ENCODE data around the gene TENT4B. TPM values are rescaled to one million over a fixed set of nuclear protein-coding genes. Genes with fewer than 3 reads are reported as not detected.

The TENT4B gene
- total RNA-seq, 1 donor from 2014 or later, result 38.1 TPM

DNA sequence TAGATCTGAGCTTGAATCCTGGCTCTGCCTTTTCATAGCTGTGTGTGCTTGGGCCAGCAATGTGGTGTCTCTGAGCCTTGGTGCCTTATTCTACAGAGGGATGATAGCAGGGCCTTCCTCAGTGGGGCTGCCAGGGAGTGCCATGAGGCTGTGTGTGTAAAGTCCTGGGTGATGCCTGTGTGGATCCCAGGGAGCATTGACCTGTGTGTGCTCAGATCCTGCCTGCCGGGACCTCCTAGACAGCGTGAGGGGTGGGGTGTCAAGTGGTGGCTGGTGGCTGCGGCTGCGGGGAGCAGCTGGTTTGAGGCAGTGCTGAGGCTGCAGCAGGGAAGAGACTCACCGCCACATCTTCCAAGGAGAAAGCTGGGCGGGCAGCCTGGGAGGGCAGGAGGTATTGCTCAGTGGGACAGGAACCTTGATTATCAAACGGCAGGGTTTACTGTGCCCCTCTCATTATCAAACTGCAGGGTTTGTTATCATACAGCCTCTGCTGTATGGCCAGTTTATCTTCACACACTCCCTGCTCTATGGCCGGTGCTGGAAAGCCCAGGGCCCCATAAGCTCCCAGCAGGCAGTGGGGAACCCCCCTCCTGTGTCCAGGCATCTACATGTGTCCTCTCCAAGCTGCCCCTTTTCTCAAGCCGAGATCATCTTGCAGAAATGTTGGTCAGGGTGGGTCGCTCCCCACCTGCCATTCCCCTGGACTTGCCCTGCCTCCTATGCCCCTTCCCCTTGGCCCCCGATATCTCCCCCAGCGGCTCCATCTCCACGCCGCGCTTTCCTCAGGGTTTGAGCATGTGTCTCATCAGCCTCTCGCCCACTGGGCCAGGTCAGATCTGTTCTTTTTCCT is 110.2 kb downstream of the TENT4B start:
- H3K27ac ChIP-seq, result no peak overlapping the region
- no peak overlapping the region for H3K4me3 ChIP-seq
- H3K9me3 ChIP-seq, result no peaks in the 10 kb centered on the region
- intact Hi-C loops (cut with DNase I), result no loop called here
- TF ChIP-seq CTCF (IDR thresholded peaks at IDR 0.05), result no peak
- H3K27me3 ChIP-seq, result no peaks in the 10 kb centered on the region
- DNase-seq (ENCODE audit: low spot score in 2 of 2), result no peak
- no peaks in the 10 kb centered on the region for H3K36me3 ChIP-seq
- peaks cover 8 to 25% of the 10 kb centered on the region in 2 donors for H3K4me1 ChIP-seq

- intact Hi-C loops (cut with DNase I), result loop anchor here (2.0 kb wide), 1 partner anchor 17 kb away; no protein-coding TSS in a partner anchor
- peaks cover 8 to 24% of the 10 kb centered on the region in 2 donors for H3K4me1 ChIP-seq
Measured at GRCh38 chr16:50263940-50264929, 111.1 kb downstream of the TENT4B start.

GRCh38 chr16:50265260-50265659 is 112.2 kb downstream of the TENT4B start:
- peak overlapping the region; percentile 12 to 35 for H3K27ac ChIP-seq
- TF ChIP-seq CTCF (IDR thresholded peaks at IDR 0.05), result no peak
- intact Hi-C loops (cut with DNase I), result loop anchor here (2.0 kb wide), 1 partner anchor 18 kb away; no protein-coding TSS in a partner anchor
- no peaks in the 10 kb centered on the region for H3K36me3 ChIP-seq
- no peaks in the 10 kb centered on the region for H3K27me3 ChIP-seq
- H3K4me3 ChIP-seq, result no peak overlapping the region
- DNase-seq (ENCODE audit: low spot score in 2 of 2), result no peak
- H3K4me1 ChIP-seq, result peaks cover 8 to 18% of the 10 kb centered on the region in 2 donors
- no peaks in the 10 kb centered on the region for H3K9me3 ChIP-seq

More at GRCh38 chr16:50263940-50264929, 111.1 kb downstream of the TENT4B start:
- H3K27ac ChIP-seq, result no peak overlapping the region
- no peaks in the 10 kb centered on the region for H3K36me3 ChIP-seq
- H3K4me3 ChIP-seq, result no peak overlapping the region
- no peak for TF ChIP-seq CTCF (IDR thresholded peaks at IDR 0.05)
- DNase-seq (ENCODE audit: low spot score in 2 of 2), result no peak
- no peaks in the 10 kb centered on the region for H3K9me3 ChIP-seq
- no peaks in the 10 kb centered on the region for H3K27me3 ChIP-seq

GRCh38 chr16:50265716-50266336 is 112.7 kb downstream of the TENT4B start:
- Histone ChIP-seq H3K4me1 (peaks cover 8 to 18% of the 10 kb centered on the region in 2 donors), H3K27me3 (no peaks in the 10 kb centered on the region), H3K4me3 (peak overlapping the region; percentile 37 to 69), H3K9me3 (no peaks in the 10 kb centered on the region), H3K27ac (peak overlapping the region; percentile 35 to 79), H3K36me3 (no peaks in the 10 kb centered on the region)
- TF ChIP-seq CTCF (IDR thresholded peaks at IDR 0.05), result no peak
- intact Hi-C loops (cut with DNase I), result loop anchor here (2.0 kb wide), 1 partner anchor 19 kb away; no protein-coding TSS in a partner anchor
- no peak for DNase-seq (ENCODE audit: low spot score in 2 of 2)
